NT2/D1 (cell line): ENCODE results near the gene NFIX.
A peak's percentile ranks its signal among the peaks of the same experiment; 100 is the strongest.

Experiments
- DNase-seq: peaks from one replicate; pipeline ENCODE4 v3.0.0-alpha.2; 2011; ENCODE audit warnings: low read depth, low spot score
- H3K27me3 ChIP-seq: 2 replicates; pipeline ENCODE4 v1.6.0; 2011; ENCODE audit warnings: mild to moderate bottlenecking; ENCODE audit not compliant: insufficient read length, insufficient read depth
- H3K36me3 ChIP-seq: 2 replicates; pipeline ENCODE4 v1.6.1; 2011; ENCODE audit warnings: mild to moderate bottlenecking, low read length, mixed read lengths; ENCODE audit not compliant: insufficient read depth, insufficient read length
- H3K4me1 ChIP-seq: 2 replicates; pipeline ENCODE4 v1.5.1; 2011; ENCODE audit not compliant: insufficient read depth, insufficient read length
- H3K4me3 ChIP-seq: 2 replicates; pipeline ENCODE4 v1.5.1; 2011; ENCODE audit warnings: low read depth; ENCODE audit not compliant: insufficient read length
- H3K9ac ChIP-seq: 2 replicates; pipeline ENCODE4 v1.6.0; 2011; ENCODE audit warnings: low read depth; ENCODE audit not compliant: insufficient read length
- H3K9me3 ChIP-seq: 2 replicates; pipeline ENCODE4 v1.5.1; 2011; ENCODE audit warnings: mild to moderate bottlenecking, low read length; ENCODE audit not compliant: insufficient read depth
- SUZ12 ChIP-seq: IDR thresholded peaks from 2 replicates; pipeline ENCODE4 v1.6.1; 2011; ENCODE audit not compliant: insufficient read length, insufficient read depth; ENCODE audit errors: extremely low read depth
- YY1 ChIP-seq: IDR thresholded peaks from 2 replicates; pipeline ENCODE4 v1.6.1; 2011; ENCODE audit not compliant: insufficient read length, insufficient read depth
- ZNF274 ChIP-seq: IDR thresholded peaks from 2 replicates; pipeline ENCODE4 v1.6.1; 2011; ENCODE audit warnings: mild to moderate bottlenecking, low read depth, low read length

NFIX gene

GRCh38 chr19:13057744-13058143, 62.5 kb downstream of the NFIX start:
- no peaks in the 10 kb centered on the region for H3K36me3 ChIP-seq
- TF ChIP-seq SUZ12: no peak
- TF ChIP-seq ZNF274: no peak
- no peak for TF ChIP-seq YY1
- peaks cover 52% of the 10 kb centered on the region for H3K4me1 ChIP-seq
- H3K9me3 ChIP-seq: no peaks in the 10 kb centered on the region
- DNase-seq: no peak
- no peak overlapping the region for H3K4me3 ChIP-seq
- H3K27me3 ChIP-seq: peaks cover 99% of the 10 kb centered on the region
- no peak overlapping the region for H3K9ac ChIP-seq

- H3K27me3 ChIP-seq: peaks cover 99% of the 10 kb centered on the region
- peaks cover 39% of the 10 kb centered on the region for H3K4me1 ChIP-seq
- H3K4me3 ChIP-seq: no peak overlapping the region
- H3K36me3 ChIP-seq: no peaks in the 10 kb centered on the region
- TF ChIP-seq SUZ12: no peak
- no peak for TF ChIP-seq YY1
- TF ChIP-seq ZNF274: no peak
- H3K9ac ChIP-seq: no peak overlapping the region
- no peaks in the 10 kb centered on the region for H3K9me3 ChIP-seq
- no peak for DNase-seq
Observed at GRCh38 chr19:13058951-13059660, 63.8 kb downstream of the NFIX start.

GRCh38 chr19:13060233-13060963, 65.1 kb downstream of the NFIX start:
- peaks cover 31% of the 10 kb centered on the region for H3K4me1 ChIP-seq
- peaks cover 98% of the 10 kb centered on the region for H3K27me3 ChIP-seq
- H3K9me3 ChIP-seq: no peaks in the 10 kb centered on the region
- H3K9ac ChIP-seq: peak overlapping the region; percentile 62
- no peak for DNase-seq
- H3K36me3 ChIP-seq: no peaks in the 10 kb centered on the region
- TF ChIP-seq YY1 (no peak), SUZ12 (no peak), ZNF274 (no peak)
- H3K4me3 ChIP-seq: peak overlapping the region; percentile 52

- peak overlapping the region; percentile 52 for H3K4me3 ChIP-seq
- H3K9me3 ChIP-seq: no peaks in the 10 kb centered on the region
- H3K27me3 ChIP-seq: peaks cover 98% of the 10 kb centered on the region
- DNase-seq: peak; percentile 68
- TF ChIP-seq ZNF274 (no peak), YY1 (no peak), SUZ12 (no peak)
- peaks cover 24% of the 10 kb centered on the region for H3K4me1 ChIP-seq
- peak overlapping the region; percentile 62 for H3K9ac ChIP-seq
- no peaks in the 10 kb centered on the region for H3K36me3 ChIP-seq
Observed at GRCh38 chr19:13060964-13061927, 66.0 kb downstream of the NFIX start.

GRCh38 chr19:13062317-13062716, 67.0 kb downstream of the NFIX start:
- no peak for TF ChIP-seq SUZ12
- TF ChIP-seq YY1: no peak
- TF ChIP-seq ZNF274: no peak
- H3K27me3 ChIP-seq: peaks cover 93% of the 10 kb centered on the region
- no peak overlapping the region for H3K4me3 ChIP-seq
- H3K9me3 ChIP-seq: no peaks in the 10 kb centered on the region
- H3K4me1 ChIP-seq: peaks cover 20% of the 10 kb centered on the region
- DNase-seq: no peak
- H3K36me3 ChIP-seq: no peaks in the 10 kb centered on the region
- H3K9ac ChIP-seq: no peak overlapping the region

- H3K9ac ChIP-seq: no peak overlapping the region
- peaks cover 18% of the 10 kb centered on the region for H3K4me1 ChIP-seq
- peaks cover 81% of the 10 kb centered on the region for H3K27me3 ChIP-seq
- TF ChIP-seq YY1 (no peak), ZNF274 (no peak), SUZ12 (no peak)
- no peaks in the 10 kb centered on the region for H3K9me3 ChIP-seq
- H3K4me3 ChIP-seq: no peak overlapping the region
- H3K36me3 ChIP-seq: no peaks in the 10 kb centered on the region
- DNase-seq: no peak
Observed at GRCh38 chr19:13063461-13064091, 68.3 kb downstream of the NFIX start.
